ENCODE data around the gene NAALADL2.
"Not testable (repeated sequence)": the region's sequence is repeated elsewhere in the genome, so short reads cannot be mapped to it uniquely, and the experiment has no call there.

NAALADL2 gene

GRCh38 chr3:175349168-175349567, 490.0 kb downstream of the NAALADL2 start:
- DNase-seq (ENCODE audit: low read depth in 4 of 4, low spot score in 1 of 4) = no peak

GRCh38 chr3:175355801-175356335, 496.7 kb downstream of the NAALADL2 start:
- no peak for DNase-seq (ENCODE audit: low read depth in 4 of 4, low spot score in 1 of 4)

- no peak for DNase-seq (ENCODE audit: low read depth in 4 of 4, low spot score in 1 of 4)
Measured at GRCh38 chr3:175356899-175357324, 497.8 kb downstream of the NAALADL2 start.

- DNase-seq (ENCODE audit: low read depth in 4 of 4, low spot score in 1 of 4) = no peak
Measured at GRCh38 chr3:175357758-175358157, 498.6 kb downstream of the NAALADL2 start.

GRCh38 chr3:175358935-175359334, 499.8 kb downstream of the NAALADL2 start:
- DNase-seq (ENCODE audit: low read depth in 4 of 4, low spot score in 1 of 4) = no peak

GRCh38 chr3:175370426-175370825, 511.3 kb downstream of the NAALADL2 start:
- DNase-seq (ENCODE audit: low read depth in 4 of 4, low spot score in 1 of 4) = not testable (repeated sequence)

GRCh38 chr3:175371187-175371586, 512.1 kb downstream of the NAALADL2 start:
- not testable (repeated sequence) for DNase-seq (ENCODE audit: low read depth in 4 of 4, low spot score in 1 of 4)

GRCh38 chr3:175374705-175375104, 515.6 kb downstream of the NAALADL2 start:
- no peak for DNase-seq (ENCODE audit: low read depth in 4 of 4, low spot score in 1 of 4)

- DNase-seq (ENCODE audit: low read depth in 4 of 4, low spot score in 1 of 4) = no peak
Measured at GRCh38 chr3:175378348-175378747, 519.2 kb downstream of the NAALADL2 start.

- no peak for DNase-seq (ENCODE audit: low read depth in 4 of 4, low spot score in 1 of 4)
Measured at GRCh38 chr3:175381685-175382084, 522.6 kb downstream of the NAALADL2 start.

- no peak for DNase-seq (ENCODE audit: low read depth in 4 of 4, low spot score in 1 of 4)
Measured at GRCh38 chr3:175383371-175383770, 524.2 kb downstream of the NAALADL2 start.

GRCh38 chr3:175383813-175384212, 524.7 kb downstream of the NAALADL2 start:
- no peak for DNase-seq (ENCODE audit: low read depth in 4 of 4, low spot score in 1 of 4)

GRCh38 chr3:175384569-175384968, 525.4 kb downstream of the NAALADL2 start:
- no peak for DNase-seq (ENCODE audit: low read depth in 4 of 4, low spot score in 1 of 4)

- no peak for DNase-seq (ENCODE audit: low read depth in 4 of 4, low spot score in 1 of 4)
Measured at GRCh38 chr3:175386630-175387029, 527.5 kb downstream of the NAALADL2 start.

GRCh38 chr3:175389560-175389959, 530.4 kb downstream of the NAALADL2 start:
- DNase-seq (ENCODE audit: low read depth in 4 of 4, low spot score in 1 of 4) = no peak

- no peak for DNase-seq (ENCODE audit: low read depth in 4 of 4, low spot score in 1 of 4)
Measured at GRCh38 chr3:175391601-175392000, 532.5 kb downstream of the NAALADL2 start.

GRCh38 chr3:175392653-175393052, 533.5 kb downstream of the NAALADL2 start:
- no peak for DNase-seq (ENCODE audit: low read depth in 4 of 4, low spot score in 1 of 4)

GRCh38 chr3:175397372-175397771, 538.2 kb downstream of the NAALADL2 start:
- no peak for DNase-seq (ENCODE audit: low read depth in 4 of 4, low spot score in 1 of 4)

- DNase-seq (ENCODE audit: low read depth in 4 of 4, low spot score in 1 of 4) = no peak
Measured at GRCh38 chr3:175398676-175399075, 539.5 kb downstream of the NAALADL2 start.

- DNase-seq (ENCODE audit: low read depth in 4 of 4, low spot score in 1 of 4) = no peak
Measured at GRCh38 chr3:175399156-175399840, 540.2 kb downstream of the NAALADL2 start.

- no peak for DNase-seq (ENCODE audit: low read depth in 4 of 4, low spot score in 1 of 4)
Measured at GRCh38 chr3:175404027-175404426, 544.9 kb downstream of the NAALADL2 start.

GRCh38 chr3:175404621-175405020, 545.5 kb downstream of the NAALADL2 start:
- DNase-seq (ENCODE audit: low read depth in 4 of 4, low spot score in 1 of 4) = no peak

- DNase-seq (ENCODE audit: low read depth in 4 of 4, low spot score in 1 of 4) = no peak
Measured at GRCh38 chr3:175410251-175410650, 551.1 kb downstream of the NAALADL2 start.

All from stimulated activated CD4-positive, alpha-beta T cell treated with anti-CD3 and anti-CD28 coated beads, Interleukin-1b, Interleukin-23, amount 100 ng/mL, for 24 hours (primary cell).